ENCODE data around the gene PCBP3.

- TF ChIP-seq POLR2A (IDR thresholded peaks at IDR 0.05; ENCODE audit: low read depth, low read length) (no peak), TAF1 (IDR thresholded peaks at IDR 0.05; ENCODE audit: borderline replicate concordance, low read depth, low read length) (no peak)
Observed at GRCh38 chr21:45740491-45741357, 97.2 kb downstream of the PCBP3 start.
